IMR-90 (cell line): ENCODE data around the gene ITGA3.

Experiments used
- BHLHE40 ChIP-seq: fragments of 150-350 bp; IDR thresholded peaks from 2 replicates; pipeline ENCODE4 v1.6.1; 2016; ENCODE audit warnings: mild to moderate bottlenecking, low read depth, low read length
- CHD1 ChIP-seq: IDR thresholded peaks from 2 replicates; pipeline ENCODE4 v1.6.1; 2012; ENCODE audit warnings: low read depth, low read length, improper control_type of control experiment
- CTCF ChIP-seq: conservative IDR thresholded peaks from 2 replicates; pipeline ENCODE4 v1.5.1; 2012; ENCODE audit warnings: mild to moderate bottlenecking, low read depth, low read length, improper control_type of control experiment
- MXI1 ChIP-seq: IDR thresholded peaks from 2 replicates; pipeline ENCODE4 v1.6.1; 2012; ENCODE audit warnings: low read depth, mild to moderate bottlenecking, low read length, moderate library complexity, borderline replicate concordance
- POLR2A ChIP-seq: IDR thresholded peaks from 2 replicates; pipeline ENCODE4 v1.6.1; 2012; ENCODE audit warnings: mild to moderate bottlenecking, low read depth, low read length
- RAD21 ChIP-seq: IDR thresholded peaks from 2 replicates; pipeline ENCODE4 v1.6.1; 2012; ENCODE audit warnings: low read length, improper control_type of control experiment
- RCOR1 ChIP-seq: IDR thresholded peaks from 2 replicates; pipeline ENCODE4 v1.6.1; 2012; ENCODE audit warnings: mild to moderate bottlenecking, low read length, improper control_type of control experiment; ENCODE audit not compliant: insufficient replicate concordance
- RFX5 ChIP-seq: IDR thresholded peaks from 2 replicates; pipeline ENCODE4 v1.8.0; 2012; ENCODE audit warnings: low read depth, mild to moderate bottlenecking, low read length, moderate library complexity
- USF2 ChIP-seq: fragments of 150-350 bp; IDR thresholded peaks from 2 replicates; pipeline ENCODE4 v1.6.1; 2017; ENCODE audit warnings: mild to moderate bottlenecking, antibody characterized with exemption, low read length, low read depth

GRCh38 chr17:50042211-50042610 is 13.7 kb upstream of the ITGA3 start:
- no peak for TF ChIP-seq BHLHE40
- TF ChIP-seq CTCF: no peak
- no peak for TF ChIP-seq CHD1
- no peak for TF ChIP-seq RCOR1
- no peak for TF ChIP-seq POLR2A
- TF ChIP-seq RFX5: no peak
- no peak for TF ChIP-seq RAD21
- TF ChIP-seq USF2: no peak
- no peak for TF ChIP-seq MXI1
